GM12873 (cell line): ENCODE data around the gene TFAP2D.

ENCODE experiments used
- TF ChIP-seq, protein P1 (sequence below): IDR thresholded peaks from 2 replicates; pipeline ENCODE4 v1.5.1; 2012; ENCODE audit warnings: low read depth, mild to moderate bottlenecking, moderate library complexity, low read length, control low read depth; ENCODE audit not compliant: insufficient read depth; ENCODE audit errors: missing control alignments

Gene TFAP2D

DNA sequence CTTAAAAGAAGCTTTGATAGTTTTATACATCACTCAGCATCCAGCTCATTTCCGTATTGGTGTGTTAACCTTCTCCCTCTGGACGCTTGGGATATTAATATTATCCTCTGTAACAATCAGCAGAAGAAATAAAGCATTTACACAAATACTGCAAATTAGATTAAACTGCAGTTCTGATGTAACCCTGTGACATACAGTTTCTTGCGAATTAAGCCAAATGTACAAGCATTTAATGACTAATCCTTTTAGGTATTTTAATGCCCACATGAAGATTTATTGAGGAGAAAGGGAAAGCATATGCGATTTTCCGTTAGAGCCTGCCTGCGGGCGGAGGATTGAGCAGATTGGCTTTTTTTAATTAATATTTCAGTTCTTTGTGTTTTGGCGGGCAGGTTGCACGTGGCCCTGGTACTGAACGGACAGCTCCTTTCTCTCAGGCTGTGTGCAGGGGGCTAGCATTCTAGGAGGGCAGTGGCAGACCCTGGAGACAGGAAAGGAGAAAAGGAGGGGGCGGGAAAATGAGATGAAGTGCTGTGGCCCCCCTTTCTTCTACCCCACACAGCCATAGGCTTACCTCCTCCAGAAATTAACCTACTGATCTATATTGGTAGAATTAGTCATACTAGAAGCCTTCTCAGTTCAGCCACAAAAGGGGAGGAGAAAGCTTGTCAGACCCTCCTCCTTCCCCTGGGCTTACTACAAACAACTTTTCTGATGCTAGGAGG lies 14.1 kb upstream of the TFAP2D start:
- TF ChIP-seq, protein P1, sequence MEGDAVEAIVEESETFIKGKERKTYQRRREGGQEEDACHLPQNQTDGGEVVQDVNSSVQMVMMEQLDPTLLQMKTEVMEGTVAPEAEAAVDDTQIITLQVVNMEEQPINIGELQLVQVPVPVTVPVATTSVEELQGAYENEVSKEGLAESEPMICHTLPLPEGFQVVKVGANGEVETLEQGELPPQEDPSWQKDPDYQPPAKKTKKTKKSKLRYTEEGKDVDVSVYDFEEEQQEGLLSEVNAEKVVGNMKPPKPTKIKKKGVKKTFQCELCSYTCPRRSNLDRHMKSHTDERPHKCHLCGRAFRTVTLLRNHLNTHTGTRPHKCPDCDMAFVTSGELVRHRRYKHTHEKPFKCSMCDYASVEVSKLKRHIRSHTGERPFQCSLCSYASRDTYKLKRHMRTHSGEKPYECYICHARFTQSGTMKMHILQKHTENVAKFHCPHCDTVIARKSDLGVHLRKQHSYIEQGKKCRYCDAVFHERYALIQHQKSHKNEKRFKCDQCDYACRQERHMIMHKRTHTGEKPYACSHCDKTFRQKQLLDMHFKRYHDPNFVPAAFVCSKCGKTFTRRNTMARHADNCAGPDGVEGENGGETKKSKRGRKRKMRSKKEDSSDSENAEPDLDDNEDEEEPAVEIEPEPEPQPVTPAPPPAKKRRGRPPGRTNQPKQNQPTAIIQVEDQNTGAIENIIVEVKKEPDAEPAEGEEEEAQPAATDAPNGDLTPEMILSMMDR: no peak

DNA sequence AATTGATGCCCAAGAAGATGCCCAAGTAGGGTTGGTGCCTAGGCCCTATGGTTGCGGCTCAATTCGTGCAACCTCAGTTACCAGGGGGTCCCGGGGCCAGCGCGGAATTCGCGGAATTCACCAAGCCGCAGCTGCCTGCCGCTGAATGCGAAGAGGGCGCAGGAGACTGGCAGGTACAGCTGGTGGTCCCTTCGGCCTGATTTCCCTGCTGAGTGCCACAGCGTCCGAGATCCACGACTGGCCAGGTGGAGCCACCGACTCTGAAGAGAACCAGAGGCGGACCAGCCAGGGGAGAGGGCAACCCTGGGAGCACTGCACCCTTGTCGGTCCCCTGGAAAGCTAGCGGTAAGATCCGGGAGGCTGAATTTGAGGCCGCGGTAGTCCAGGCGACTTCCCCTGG lies 6.8 kb upstream of the TFAP2D start:
- TF ChIP-seq, protein P1: no peak

DNA sequence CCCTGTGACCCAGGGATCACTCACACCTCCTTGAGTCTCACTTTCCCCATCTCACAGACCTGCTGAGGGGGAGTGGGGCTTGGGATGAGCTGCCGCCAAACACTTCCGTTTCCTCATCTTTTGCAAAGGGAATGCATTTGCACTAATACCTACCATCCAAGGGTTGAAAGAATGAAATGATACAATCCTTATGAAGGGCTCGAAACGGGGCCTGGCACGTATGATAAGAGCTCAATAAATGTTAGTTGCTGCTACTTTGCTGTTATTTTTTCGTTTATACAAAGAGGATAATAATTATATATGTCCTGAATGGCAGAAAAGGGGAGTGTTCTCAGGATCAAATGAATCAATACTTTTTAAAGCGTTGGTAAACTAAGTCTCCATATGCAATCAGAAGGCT lies 6.1 kb upstream of the TFAP2D start:
- TF ChIP-seq, protein P1: no peak

DNA sequence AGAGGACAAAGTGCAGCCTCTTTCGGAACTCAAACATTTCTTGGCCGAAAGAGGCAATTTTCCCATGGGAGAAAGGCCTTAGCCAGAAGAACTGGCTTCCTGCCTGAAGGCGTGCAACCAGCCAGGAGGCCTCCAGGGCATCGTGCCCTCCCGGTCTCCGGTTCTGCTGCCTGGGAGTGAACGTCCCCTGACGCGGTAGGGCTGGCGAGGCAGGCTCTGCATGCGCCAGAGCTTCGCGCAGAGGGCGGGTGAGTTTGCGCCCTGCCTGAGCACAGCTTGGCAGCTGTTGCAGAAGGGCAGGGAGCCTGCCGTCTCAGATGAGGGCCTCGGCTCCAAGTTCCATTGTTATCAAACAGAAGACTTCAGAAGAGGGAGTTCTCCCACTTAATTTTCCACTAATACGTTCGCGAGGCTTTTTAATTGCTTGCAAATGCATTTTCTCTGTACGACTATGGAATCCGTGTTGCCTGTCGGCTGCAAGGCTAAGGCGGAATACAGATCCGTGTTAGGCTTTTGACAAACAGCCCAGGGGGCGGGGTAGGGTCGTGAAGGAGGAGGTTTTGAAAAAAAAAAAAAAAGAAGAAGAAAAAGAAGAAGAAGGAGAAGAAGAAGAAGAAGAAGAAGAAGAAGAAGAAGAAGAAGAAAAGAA lies 5.5 kb upstream of the TFAP2D start:
- TF ChIP-seq, protein P1: no peak

DNA sequence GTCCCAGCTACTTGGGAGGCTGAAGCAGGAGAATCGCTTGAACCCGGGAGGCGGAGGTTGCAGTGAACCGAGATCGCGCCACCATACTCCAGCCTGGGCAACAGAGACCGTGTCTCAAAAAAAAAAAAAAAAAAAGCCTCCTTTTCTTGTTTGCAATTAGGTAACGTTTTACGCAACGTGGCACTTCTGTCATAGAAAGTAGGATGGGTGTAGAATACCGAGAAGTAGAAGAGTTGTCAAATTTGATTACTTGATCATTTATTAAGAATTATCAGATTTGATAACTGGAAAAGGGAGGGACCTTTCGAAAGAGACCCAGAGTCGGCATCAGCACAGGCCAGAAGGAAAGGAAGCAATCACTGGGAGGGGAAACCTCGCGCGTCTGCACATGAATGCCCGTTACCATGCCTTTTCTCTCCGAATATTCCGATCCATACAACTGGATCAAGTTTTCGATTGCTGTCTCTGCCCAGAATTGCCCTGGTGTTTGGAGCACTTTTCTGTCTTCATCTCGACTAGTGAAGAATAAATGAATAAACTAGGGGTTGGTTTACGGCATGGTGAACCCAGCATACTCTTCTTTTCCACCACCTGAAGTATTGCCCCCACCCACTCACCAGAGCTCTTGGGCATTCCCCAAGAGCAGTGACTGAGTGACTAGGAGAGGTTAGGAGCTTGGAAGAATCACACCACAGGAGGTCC lies 4.5 kb upstream of the TFAP2D start:
- TF ChIP-seq, protein P1: no peak

DNA sequence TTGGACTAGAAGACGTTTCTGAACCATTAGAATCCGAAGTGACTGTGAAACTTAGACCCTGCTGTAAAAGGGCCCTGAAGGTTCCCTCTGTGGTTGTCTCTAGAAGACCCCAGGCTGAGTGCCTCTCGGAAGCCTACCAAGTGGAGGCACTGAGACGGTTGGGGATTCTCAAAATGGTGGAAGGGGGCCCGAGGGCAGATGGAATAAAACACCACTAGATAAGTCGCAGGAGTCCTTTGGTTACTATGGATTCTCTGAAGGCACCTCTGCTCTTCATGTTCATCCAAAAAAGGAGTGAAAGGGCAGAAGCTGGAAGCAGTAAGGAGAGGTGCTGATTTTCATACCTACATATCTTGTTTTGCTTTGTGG lies 4.0 kb upstream of the TFAP2D start:
- TF ChIP-seq, protein P1: no peak

DNA sequence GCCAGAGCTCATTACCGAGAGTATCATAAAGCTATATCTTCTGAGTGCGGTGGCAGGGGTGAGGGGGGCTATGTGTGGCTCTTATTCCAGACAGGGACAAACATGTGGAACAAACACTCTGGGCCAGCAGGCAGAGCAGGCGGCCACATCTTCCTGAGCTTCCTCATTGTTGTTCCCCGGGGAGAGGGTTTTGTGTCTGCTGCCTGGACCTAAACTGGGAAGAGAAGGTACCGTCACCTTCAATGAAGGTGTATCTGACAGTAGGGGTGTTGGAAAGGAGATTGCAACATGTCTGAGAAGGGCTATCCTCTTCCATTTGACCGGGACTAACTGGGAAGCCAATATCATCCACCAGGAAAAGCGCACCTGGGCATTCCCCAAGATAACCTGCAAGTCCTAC lies 1.6 kb upstream of the TFAP2D start:
- TF ChIP-seq, protein P1: no peak
